Stimulated activated CD4-positive, alpha-beta T cell treated with anti-CD3 and anti-CD28 coated beads, Interleukin-12 subunit alpha, Interleukin-12 subunit beta, amount 100 ng/mL, for 48 hours (primary cell): Measurements from ENCODE around the gene ACAD10.
"Not testable (repeated sequence)": the region's sequence is repeated elsewhere in the genome, so short reads cannot be mapped to it uniquely, and the experiment has no call there.

ENCODE experiments used
- DNase-seq, 3 donors: peaks; one replicate each; pipeline ENCODE4 v3.0.0-alpha.2; 2020; ENCODE audit warnings: low read depth in 2 of 3, low spot score in 1 of 3

ACAD10 gene

DNA sequence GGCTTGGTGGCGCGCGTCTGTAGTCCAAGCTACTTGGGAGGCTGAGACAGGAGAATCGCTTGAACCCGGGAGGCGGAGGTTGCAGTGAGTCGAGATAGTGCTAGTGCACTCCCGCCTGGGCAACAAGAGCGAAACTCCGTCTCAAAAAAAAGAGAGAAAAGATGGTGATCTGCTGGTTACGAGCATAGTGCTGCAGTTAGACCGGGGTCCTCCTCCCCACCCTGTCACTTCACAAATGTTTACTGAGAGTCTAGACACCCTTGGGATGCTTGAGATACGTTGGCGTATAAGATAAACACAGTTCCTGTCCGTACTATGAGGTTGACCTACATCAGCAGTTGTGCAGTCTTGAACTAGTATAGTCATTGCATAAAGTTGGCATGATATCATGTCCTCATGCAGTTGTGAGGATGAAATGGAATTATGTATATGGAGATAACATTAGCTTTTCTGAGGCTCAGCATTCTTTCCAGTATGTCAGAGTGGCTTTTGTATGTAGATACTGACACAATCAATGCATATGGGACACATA is 787 bp downstream of the ACAD10 start:
- DNase-seq: no peak

DNA sequence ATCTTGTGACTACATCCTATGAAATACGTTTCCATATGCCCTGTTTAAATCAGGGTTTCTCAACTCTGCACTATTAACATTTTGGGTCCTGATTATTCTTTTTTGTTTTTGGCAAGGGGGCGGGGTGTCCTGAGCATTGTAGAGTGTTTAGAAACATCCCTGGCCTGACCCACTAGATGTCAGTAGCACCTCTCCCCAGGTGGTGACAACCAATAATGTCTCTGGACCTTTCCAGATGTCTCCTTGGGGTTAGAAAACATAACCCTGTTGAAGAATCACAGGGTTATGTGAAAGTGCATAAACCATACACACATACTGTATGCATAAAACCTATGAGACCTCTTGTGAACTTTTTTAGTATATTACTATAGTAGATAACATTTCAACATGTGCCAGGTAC is 1.4 kb downstream of the ACAD10 start:
- no peak for DNase-seq

GRCh38 chr12:111687952-111688351 is 2.1 kb downstream of the ACAD10 start:
- no peak for DNase-seq

DNA sequence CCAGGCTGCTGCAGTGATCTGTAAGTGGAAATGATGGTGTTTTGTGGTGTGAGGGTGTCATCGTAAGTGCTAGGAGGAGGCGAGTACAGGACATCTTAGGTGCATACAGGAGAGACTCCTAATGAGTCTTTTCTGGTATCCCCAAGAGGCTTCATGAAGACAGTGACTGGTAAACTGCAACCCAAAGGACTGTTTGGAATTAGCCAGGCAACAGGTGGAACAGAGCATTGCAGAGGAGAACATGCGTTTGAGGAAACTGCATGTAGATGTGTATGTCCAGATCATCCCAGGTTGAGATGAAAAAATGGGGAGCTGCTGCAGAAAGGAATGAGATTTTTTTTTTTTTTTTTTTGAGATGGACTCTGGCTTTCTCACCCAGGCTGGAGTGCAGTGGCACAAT is 5.4 kb downstream of the ACAD10 start:
- no peak for DNase-seq

- DNase-seq: no peak
Measured at GRCh38 chr12:111692575-111693210, 6.8 kb downstream of the ACAD10 start.

- DNase-seq: no peak
Measured at GRCh38 chr12:111693818-111694217, 8.0 kb downstream of the ACAD10 start.

- DNase-seq: no peak
Measured at GRCh38 chr12:111699962-111700361, 14.1 kb downstream of the ACAD10 start.

DNA sequence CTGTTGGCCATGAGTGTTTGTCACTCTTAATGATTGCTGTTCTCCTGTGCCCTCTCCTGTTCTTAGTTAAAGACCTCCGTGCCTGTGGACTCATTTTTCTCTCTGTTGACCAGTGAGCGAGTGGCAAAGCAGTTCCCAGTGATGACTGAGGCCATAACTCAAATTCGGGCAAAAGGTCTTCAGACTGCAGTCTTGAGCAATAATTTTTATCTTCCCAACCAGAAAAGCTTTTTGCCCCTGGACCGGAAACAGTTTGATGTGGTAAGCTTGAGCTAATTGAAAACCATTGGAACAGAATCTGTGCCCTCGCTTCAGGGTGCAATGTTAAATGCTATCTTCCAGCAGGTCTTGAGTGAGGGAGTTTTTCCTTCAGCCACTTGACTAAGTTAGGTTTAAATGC is 19.8 kb downstream of the ACAD10 start:
- no peak for DNase-seq

GRCh38 chr12:111706145-111706544 is 20.3 kb downstream of the ACAD10 start:
- no peak for DNase-seq

- no peak for DNase-seq
Measured at GRCh38 chr12:111715279-111715678, 29.4 kb downstream of the ACAD10 start.

GRCh38 chr12:111719316-111719715 is 33.5 kb downstream of the ACAD10 start:
- not testable (repeated sequence) for DNase-seq

GRCh38 chr12:111720457-111720856 is 34.6 kb downstream of the ACAD10 start:
- DNase-seq: no peak

- DNase-seq: not testable (repeated sequence)
Measured at GRCh38 chr12:111723646-111724360, 38.0 kb downstream of the ACAD10 start.

GRCh38 chr12:111728795-111729194 is 42.9 kb downstream of the ACAD10 start:
- no peak for DNase-seq

DNA sequence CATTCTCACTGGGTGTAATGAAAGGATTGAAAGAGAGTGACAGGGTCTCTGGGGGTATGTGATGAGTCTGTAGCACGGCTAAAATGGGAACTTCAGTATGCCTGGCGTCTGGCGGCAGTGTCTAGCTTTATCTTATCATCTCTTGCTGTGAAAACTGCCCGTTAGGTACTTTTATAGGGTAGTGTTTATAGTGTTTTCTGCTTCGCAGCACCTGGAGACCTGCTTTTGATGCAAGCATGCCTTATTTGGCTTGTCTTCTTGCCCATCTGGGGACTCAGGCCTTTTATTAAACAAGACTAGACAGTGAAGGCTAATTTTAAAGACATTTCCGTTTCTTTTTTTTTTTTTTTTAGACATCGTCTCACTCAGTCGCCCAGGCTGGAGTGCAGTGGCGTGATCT is 44.6 kb downstream of the ACAD10 start:
- DNase-seq: no peak

DNA sequence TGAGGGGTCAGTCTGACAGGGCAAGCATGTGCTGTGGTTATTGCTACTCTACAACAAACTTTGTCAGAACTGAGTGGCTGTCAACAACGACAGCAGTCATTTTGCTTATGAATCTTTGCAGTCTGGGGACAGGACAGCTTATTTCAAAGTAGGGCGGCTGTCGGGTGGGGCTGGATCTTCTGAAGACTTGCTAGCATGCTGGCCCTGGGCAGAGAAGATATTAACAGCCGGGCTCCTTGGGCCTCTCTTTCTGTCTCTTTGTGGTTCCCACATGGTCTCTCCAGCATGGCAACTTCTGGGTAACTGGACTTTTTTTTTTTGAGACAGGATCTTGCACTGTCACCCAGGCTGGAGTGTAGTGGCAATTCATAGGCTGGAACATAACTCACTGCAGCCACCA is 46.9 kb downstream of the ACAD10 start:
- no peak for DNase-seq

GRCh38 chr12:111733340-111733915 is 47.6 kb downstream of the ACAD10 start:
- no peak for DNase-seq

DNA sequence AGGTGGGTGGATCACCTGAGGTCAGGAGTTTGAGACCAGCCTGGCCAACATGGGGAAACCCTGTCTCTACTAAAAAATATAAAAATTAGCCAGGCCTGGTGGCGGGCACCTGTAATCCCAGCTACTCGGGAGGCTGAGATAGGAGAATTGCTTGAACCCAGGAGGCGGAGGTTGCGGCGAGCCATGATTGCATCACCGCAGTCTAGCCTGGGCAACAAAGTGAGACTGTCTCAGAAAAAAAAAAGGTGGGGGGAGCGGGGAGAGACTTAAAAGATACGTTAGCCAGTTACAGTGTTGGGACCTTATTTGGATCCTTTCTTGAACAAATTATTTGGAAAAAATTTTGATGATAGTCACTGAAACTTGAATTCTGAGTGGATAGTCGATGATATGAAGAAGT is 53.7 kb downstream of the ACAD10 start:
- not testable (repeated sequence) for DNase-seq

DNA sequence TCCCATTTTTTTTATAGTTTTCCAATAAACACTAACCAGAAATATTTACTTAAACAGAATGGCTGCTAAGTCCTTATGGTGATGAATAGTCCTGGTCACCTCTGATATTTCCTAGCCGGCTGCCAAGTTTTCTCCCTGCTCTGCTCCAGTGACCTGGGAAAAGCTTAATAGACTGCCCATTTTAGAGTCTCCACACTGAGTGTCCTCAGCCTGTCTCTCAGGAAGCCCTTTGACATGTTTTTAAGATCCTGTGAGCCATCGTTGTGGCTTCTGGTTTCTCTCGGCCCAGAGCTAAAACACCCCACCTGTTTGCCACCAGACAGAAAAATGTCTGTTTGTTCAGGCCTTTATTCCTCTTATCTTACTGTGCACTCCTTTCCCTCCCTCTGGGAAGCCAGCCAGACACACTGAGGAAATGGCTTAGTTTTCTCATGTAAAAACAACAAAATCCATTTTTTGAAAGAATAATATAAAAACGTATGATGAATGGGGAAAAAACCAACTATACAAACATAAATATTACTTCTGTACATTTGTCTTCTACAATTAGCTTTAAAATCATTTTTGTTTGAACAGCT is 55.5 kb downstream of the ACAD10 start:
- no peak for DNase-seq

- DNase-seq: no peak
Measured at GRCh38 chr12:111745211-111745610, 59.4 kb downstream of the ACAD10 start.

- no peak for DNase-seq
Measured at GRCh38 chr12:111747333-111747732, 61.5 kb downstream of the ACAD10 start.

DNA sequence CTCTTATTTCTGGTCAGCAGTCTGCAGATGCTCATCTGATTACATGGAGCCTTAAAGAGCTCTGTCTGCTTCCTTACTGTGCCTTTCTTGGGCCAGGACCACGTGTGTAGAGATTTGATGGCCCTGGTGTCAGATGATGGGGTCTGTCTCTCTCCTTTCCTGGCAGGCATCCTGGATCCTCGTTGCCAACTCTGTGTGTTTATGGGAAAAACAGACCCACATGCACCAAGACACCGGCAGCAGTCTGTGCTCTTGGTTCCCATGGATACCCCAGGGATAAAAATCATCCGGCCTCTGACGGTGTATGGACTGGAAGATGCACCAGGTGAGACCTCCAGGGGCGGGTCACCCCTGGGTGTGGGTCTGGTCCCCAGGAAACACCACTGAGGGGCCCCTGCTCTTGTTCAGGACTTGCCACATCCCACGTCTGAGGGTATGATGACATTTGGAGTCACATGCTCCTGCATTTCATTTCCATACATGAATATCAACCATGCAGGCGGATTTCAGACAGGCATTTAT is 62.4 kb downstream of the ACAD10 start:
- DNase-seq: no peak
